ES-I3 (cell line): ENCODE data around the gene CSPG4.
"Not testable (repeated sequence)": the region's sequence is repeated elsewhere in the genome, so short reads cannot be mapped to it uniquely, and the experiment has no call there.

Experiments used
- H3K36me3 ChIP-seq: 2 replicates; pipeline ENCODE4 v1.6.1; 2013; ENCODE audit warnings: mild to moderate bottlenecking, low read length, control low read depth, moderate library complexity; ENCODE audit not compliant: insufficient read depth
- H3K4me1 ChIP-seq: 2 replicates; pipeline ENCODE4 v1.6.1; 2013; ENCODE audit warnings: mild to moderate bottlenecking, control low read depth, low read length; ENCODE audit not compliant: insufficient read depth
- H3K9ac ChIP-seq: 2 replicates; pipeline ENCODE4 v1.6.1; 2013; ENCODE audit warnings: low read depth, mild to moderate bottlenecking, low read length, moderate library complexity
- H3K9me3 ChIP-seq: 2 replicates; pipeline ENCODE4 v1.6.1; 2013; ENCODE audit warnings: mild to moderate bottlenecking, low read length, moderate library complexity; ENCODE audit not compliant: control insufficient read depth, insufficient read depth

Gene CSPG4

GRCh38 chr15:75685195-75685594 is 27.5 kb downstream of the CSPG4 start:
- Histone ChIP-seq H3K4me1 (0 out of 2 replicates have a peak, but pooled peaks cover 4% of the 10 kb centered on the region), H3K9me3 (no peaks in the 10 kb centered on the region), H3K36me3 (no peaks in the 10 kb centered on the region), H3K9ac (no peak overlapping the region)

DNA sequence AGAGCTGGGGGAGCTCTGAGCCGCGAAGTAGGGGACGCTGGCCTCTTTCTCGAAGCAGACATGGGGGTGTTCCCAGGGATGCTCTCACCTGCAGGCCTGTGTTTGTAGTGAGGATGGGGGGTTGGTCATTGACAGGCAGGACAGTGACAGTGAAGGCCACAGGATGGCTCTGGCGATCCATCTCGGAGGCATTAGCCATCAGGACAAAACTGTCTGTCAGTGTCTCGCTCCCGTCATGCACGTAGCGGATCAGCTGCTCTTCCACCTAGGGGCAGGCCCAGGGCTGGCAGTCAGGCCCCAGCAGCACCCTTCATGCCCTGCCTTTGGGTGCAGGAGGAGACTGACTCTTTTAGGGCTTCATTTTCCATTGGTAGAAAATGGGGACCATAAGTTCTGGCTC is 28.0 kb downstream of the CSPG4 start:
- H3K9me3 ChIP-seq: no peaks in the 10 kb centered on the region

DNA sequence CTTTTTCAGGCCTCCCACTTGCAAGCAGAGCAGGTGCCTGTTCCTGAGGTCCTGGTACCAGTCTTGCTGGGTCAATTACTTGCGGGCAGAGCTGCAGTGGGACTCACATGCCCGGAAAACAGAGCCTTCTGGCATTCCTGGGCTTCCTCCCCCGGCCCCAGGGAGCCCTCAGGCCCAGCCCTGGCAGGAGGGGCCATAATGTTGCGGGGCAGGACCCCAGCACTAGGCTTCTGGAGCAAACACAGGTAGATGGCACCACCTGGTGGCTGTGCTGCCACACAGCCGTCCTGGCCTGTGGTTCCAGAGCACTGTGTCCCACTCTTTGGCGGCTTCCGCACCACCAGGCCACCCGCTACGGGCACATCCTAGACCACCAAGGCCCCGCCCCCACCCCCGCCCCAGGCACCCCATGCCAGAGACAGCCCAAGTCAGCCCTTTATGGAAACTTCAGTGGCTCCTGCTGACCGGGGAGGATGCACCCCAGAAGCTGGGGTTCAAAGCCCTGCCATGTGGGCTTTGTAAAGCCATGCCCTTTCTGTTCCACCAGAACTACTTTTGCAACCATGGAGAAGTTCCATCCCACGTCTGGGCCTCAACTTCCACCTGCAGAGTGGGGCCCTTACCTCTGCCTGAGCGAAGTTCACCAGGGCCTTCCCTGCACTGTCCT is 28.9 kb downstream of the CSPG4 start:
- not testable (repeated sequence) for H3K36me3 ChIP-seq, H3K9me3 ChIP-seq, H3K9ac ChIP-seq, H3K4me1 ChIP-seq

More for the DNA sequence above, 28.0 kb downstream of the CSPG4 start:
- Histone ChIP-seq H3K4me1 (0 out of 2 replicates have a peak, but pooled peaks cover 4% of the 10 kb centered on the region), H3K9ac (no peak overlapping the region), H3K36me3 (no peaks in the 10 kb centered on the region)

- Histone ChIP-seq H3K9me3 (no peaks in the 10 kb centered on the region), H3K4me1 (0 out of 2 replicates have a peak, but pooled peaks cover 4% of the 10 kb centered on the region)
Measured at GRCh38 chr15:75682181-75683135, 30.2 kb downstream of the CSPG4 start.

GRCh38 chr15:75680007-75680789 is 32.5 kb downstream of the CSPG4 start:
- H3K9me3 ChIP-seq: no peaks in the 10 kb centered on the region
- H3K36me3 ChIP-seq: no peaks in the 10 kb centered on the region
- no peak overlapping the region; the same call in 1 of the 2 replicates for H3K9ac ChIP-seq
- H3K4me1 ChIP-seq: 0 out of 2 replicates have a peak, but pooled peaks cover 4% of the 10 kb centered on the region

More at GRCh38 chr15:75682181-75683135, 30.2 kb downstream of the CSPG4 start:
- no peak overlapping the region for H3K9ac ChIP-seq
- H3K36me3 ChIP-seq: no peaks in the 10 kb centered on the region

DNA sequence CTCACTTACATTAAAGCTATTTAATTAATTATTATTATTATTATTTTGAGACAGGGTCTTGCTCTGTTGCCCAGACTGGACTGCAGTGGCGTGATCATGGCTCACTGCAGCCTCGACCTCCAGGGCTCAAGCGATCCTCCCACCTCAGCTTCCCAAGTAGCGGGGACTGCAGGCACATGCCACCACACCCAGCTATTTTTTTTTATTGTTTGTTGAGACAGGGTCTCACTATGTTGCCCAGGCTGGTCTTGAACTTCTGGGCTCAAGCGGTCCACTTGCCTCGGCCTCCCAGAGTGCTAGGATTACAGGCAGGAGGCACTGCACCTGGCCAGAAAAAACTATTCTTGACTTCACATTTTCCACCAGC is 34.3 kb downstream of the CSPG4 start:
- H3K36me3 ChIP-seq: not testable (repeated sequence)

DNA sequence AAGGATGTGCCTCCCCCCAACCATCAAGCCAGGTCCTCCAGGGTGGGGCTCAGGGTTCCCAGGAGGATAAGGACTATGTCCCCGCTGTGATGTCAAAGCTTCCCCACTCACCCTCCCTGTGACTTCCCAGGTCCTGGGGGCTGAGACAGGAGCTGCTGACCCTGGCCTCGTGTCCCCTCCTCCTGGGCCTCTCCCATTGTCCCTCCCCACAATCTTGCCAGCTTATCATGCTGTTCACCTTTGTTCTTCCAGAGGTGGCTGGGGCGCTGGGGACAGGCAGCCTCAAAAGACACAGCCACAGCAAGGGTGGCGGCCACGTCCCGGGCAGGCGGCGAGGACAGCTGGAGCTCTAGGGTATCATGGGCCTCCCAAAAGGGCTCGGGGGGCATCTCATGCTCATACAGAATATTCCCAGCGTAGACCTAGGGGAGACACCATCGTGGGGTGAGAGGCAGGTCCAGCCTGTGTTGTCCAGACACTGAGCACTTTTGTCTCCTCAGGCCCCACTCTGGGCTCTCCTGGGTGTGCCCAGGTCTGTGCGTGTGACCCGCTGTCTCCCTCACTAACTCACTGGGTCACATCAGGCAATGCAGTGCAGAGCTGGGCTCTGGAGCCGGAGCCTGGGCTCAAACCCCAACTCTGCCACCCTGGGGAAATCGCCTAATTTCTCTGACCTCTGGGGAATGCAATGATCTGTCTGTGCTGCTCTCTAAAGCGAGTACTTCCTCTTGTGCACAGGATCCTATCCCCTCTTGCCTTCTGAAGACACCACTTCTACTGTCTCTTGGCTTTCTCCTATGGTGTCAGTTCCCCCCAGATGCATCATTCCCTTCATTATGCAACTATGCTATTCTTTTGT is 35.0 kb downstream of the CSPG4 start:
- Histone ChIP-seq H3K4me1 (peaks cover 8% of the 10 kb centered on the region), H3K36me3 (no peaks in the 10 kb centered on the region), H3K9me3 (no peaks in the 10 kb centered on the region), H3K9ac (no peak overlapping the region)

More for the DNA sequence above, 34.3 kb downstream of the CSPG4 start:
- not testable (repeated sequence) for H3K9ac ChIP-seq, H3K4me1 ChIP-seq, H3K9me3 ChIP-seq

GRCh38 chr15:75676688-75677464 is 35.8 kb downstream of the CSPG4 start:
- Histone ChIP-seq H3K36me3 (no peaks in the 10 kb centered on the region), H3K4me1 (peaks cover 16% of the 10 kb centered on the region), H3K9ac (no peak overlapping the region), H3K9me3 (no peaks in the 10 kb centered on the region)

- Histone ChIP-seq H3K9me3 (no peaks in the 10 kb centered on the region), H3K4me1 (peaks cover 19% of the 10 kb centered on the region), H3K9ac (no peak overlapping the region), H3K36me3 (no peaks in the 10 kb centered on the region)
Measured at GRCh38 chr15:75675579-75676404, 36.9 kb downstream of the CSPG4 start.

- no peak overlapping the region for H3K9ac ChIP-seq
- peaks cover 19% of the 10 kb centered on the region for H3K4me1 ChIP-seq
- H3K9me3 ChIP-seq: no peaks in the 10 kb centered on the region
- H3K36me3 ChIP-seq: no peaks in the 10 kb centered on the region
Measured at GRCh38 chr15:75674366-75674765, 38.3 kb downstream of the CSPG4 start.

GRCh38 chr15:75673426-75674235 is 39.0 kb downstream of the CSPG4 start:
- no peaks in the 10 kb centered on the region for H3K9me3 ChIP-seq
- peaks cover 19% of the 10 kb centered on the region for H3K4me1 ChIP-seq
- no peaks in the 10 kb centered on the region for H3K36me3 ChIP-seq
- no peak overlapping the region for H3K9ac ChIP-seq
